HEK293T (cell line): ENCODE results near the gene SBF1.

Experiments used
- BHLHE40 ChIP-seq: fragments of 450-650 bp; IDR thresholded peaks from 2 replicates; pipeline ENCODE4 v1.6.1; 2016; ENCODE audit warnings: mild to moderate bottlenecking, moderate library complexity, borderline replicate concordance
- CTBP1 ChIP-seq: fragments of 450-650 bp; IDR thresholded peaks from 2 replicates; pipeline ENCODE4 v1.6.1; 2016; ENCODE audit warnings: borderline replicate concordance
- ELF4 ChIP-seq: fragments of 450-650 bp; IDR thresholded peaks from 2 replicates; pipeline ENCODE4 v1.6.1; 2017; ENCODE audit warnings: antibody characterized with exemption
- FOXA1 ChIP-seq: fragments of 450-650 bp; IDR thresholded peaks from 2 replicates; pipeline ENCODE4 v1.6.1; 2016; ENCODE audit warnings: mild to moderate bottlenecking
- FOXK2 ChIP-seq: fragments of 450-650 bp; IDR thresholded peaks from 2 replicates; pipeline ENCODE4 v1.6.1; 2016; ENCODE audit warnings: mild to moderate bottlenecking
- FOXM1 ChIP-seq: fragments of 450-650 bp; IDR thresholded peaks from 2 replicates; pipeline ENCODE4 v1.6.1; 2017; ENCODE audit warnings: mild to moderate bottlenecking, borderline replicate concordance
- SP1 ChIP-seq: fragments of 450-650 bp; IDR thresholded peaks from 2 replicates; pipeline ENCODE4 v1.6.1; 2017
- SUZ12 ChIP-seq: fragments of 450-650 bp; IDR thresholded peaks from 2 replicates; pipeline ENCODE4 v1.6.1; 2016; ENCODE audit warnings: mild to moderate bottlenecking
- TARDBP ChIP-seq: fragments of 450-650 bp; IDR thresholded peaks from 2 replicates; pipeline ENCODE4 v1.6.1; 2016
- ZNF384 ChIP-seq: fragments of 450-650 bp; IDR thresholded peaks from 2 replicates; pipeline ENCODE4 v1.6.1; 2016
- TF ChIP-seq, protein P1 (sequence below): fragments of 450-650 bp; IDR thresholded peaks from 2 replicates; pipeline ENCODE4 v1.6.1; 2016

DNA sequence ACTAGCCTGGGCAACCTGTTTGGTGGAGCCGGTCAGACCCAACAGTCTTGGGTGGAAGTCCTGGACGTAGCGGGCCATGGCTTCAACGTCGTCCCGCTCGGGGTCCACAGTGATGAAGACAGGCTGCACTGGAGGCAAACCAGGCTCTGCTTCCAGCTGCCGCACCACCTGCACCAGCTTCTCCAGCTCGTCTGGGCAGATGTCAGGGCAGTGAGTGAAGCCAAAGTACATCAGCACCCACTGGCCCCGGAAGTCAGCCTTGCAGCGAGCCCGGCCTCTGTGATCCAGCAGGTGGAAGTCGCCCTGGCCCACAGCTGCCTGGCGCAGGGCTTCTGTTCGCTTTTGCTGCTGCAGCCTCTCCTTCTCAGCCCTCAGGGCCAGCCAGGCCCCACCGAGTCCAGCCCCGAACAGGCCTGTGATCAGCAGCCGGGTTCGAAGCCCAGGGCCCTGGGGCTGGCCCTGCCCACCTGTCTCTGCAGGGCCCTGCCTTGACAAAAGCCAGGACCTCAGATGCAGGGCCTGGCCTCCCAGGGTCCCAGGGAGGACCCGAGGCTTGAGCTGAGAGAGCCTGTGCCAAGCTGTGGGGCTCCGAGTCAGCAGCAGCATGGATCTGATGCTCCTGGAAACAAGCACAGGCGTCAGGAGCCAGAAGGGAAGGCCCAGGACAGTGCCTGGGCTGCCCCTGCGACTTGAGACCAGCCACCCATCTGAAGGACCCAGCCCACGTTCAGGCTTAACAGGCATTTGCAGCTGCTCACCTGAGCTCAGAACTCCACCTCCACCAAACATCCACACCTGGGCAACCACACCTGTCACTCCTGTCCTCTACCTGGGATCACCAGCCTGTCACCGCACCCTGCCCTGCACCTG is 49.2 kb upstream of the SBF1 start:
- TF ChIP-seq CTBP1 = no peak
- TF ChIP-seq SUZ12 = no peak
- TF ChIP-seq FOXA1 = no peak
- no peak for TF ChIP-seq SP1
- no peak for TF ChIP-seq TARDBP
- no peak for TF ChIP-seq FOXK2
- TF ChIP-seq ZNF384 = no peak
- TF ChIP-seq BHLHE40 = no peak
- TF ChIP-seq, protein P1, sequence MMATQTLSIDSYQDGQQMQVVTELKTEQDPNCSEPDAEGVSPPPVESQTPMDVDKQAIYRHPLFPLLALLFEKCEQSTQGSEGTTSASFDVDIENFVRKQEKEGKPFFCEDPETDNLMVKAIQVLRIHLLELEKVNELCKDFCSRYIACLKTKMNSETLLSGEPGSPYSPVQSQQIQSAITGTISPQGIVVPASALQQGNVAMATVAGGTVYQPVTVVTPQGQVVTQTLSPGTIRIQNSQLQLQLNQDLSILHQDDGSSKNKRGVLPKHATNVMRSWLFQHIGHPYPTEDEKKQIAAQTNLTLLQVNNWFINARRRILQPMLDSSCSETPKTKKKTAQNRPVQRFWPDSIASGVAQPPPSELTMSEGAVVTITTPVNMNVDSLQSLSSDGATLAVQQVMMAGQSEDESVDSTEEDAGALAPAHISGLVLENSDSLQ = no peak
- no peak for TF ChIP-seq ELF4
- no peak for TF ChIP-seq FOXM1
